Measurements from ENCODE around the gene ADGRG4.

The ADGRG4 gene

GRCh38 chrX:136397001-136397400, 96.2 kb downstream of the ADGRG4 start:
- H3K36me3 Mint-ChIP-seq (ENCODE audit: low read depth) = no peaks in the 10 kb centered on the region
- TF ChIP-seq CTCF (IDR thresholded peaks at IDR 0.05; ENCODE audit: unreplicated experiment in 3 of 3) = no peak
- H3K9me3 Mint-ChIP-seq = peaks cover 2% of the 10 kb centered on the region
- H3K4me1 Mint-ChIP-seq = no peaks in the 10 kb centered on the region
- no peaks in the 10 kb centered on the region for H3K27me3 Mint-ChIP-seq (ENCODE audit: low read depth)
- no peak overlapping the region for H3K4me3 Mint-ChIP-seq
- H3K27ac Mint-ChIP-seq = no peak overlapping the region

- no peaks in the 10 kb centered on the region for H3K36me3 Mint-ChIP-seq (ENCODE audit: low read depth)
- H3K27me3 Mint-ChIP-seq (ENCODE audit: low read depth) = no peaks in the 10 kb centered on the region
- no peak overlapping the region for H3K27ac Mint-ChIP-seq
- H3K9me3 Mint-ChIP-seq = no peaks in the 10 kb centered on the region
- H3K4me3 Mint-ChIP-seq = no peak overlapping the region
- H3K4me1 Mint-ChIP-seq = no peaks in the 10 kb centered on the region
- TF ChIP-seq CTCF (IDR thresholded peaks at IDR 0.05; ENCODE audit: unreplicated experiment in 3 of 3) = no peak
Observed at GRCh38 chrX:136405126-136405525, 104.4 kb downstream of the ADGRG4 start.

- no peak overlapping the region for H3K4me3 Mint-ChIP-seq
- no peaks in the 10 kb centered on the region for H3K36me3 Mint-ChIP-seq (ENCODE audit: low read depth)
- H3K9me3 Mint-ChIP-seq = peaks cover 10% of the 10 kb centered on the region
- TF ChIP-seq CTCF (IDR thresholded peaks at IDR 0.05; ENCODE audit: unreplicated experiment in 3 of 3) = no peak
- H3K27me3 Mint-ChIP-seq (ENCODE audit: low read depth) = no peaks in the 10 kb centered on the region
- H3K4me1 Mint-ChIP-seq = no peaks in the 10 kb centered on the region
- H3K27ac Mint-ChIP-seq = no peak overlapping the region
Observed at GRCh38 chrX:136417806-136418205, 117.0 kb downstream of the ADGRG4 start.

- no peak for TF ChIP-seq CTCF (IDR thresholded peaks at IDR 0.05; ENCODE audit: unreplicated experiment in 3 of 3)
- no peak overlapping the region for H3K27ac Mint-ChIP-seq
- H3K9me3 Mint-ChIP-seq = peaks cover 10% of the 10 kb centered on the region
- no peaks in the 10 kb centered on the region for H3K4me1 Mint-ChIP-seq
- no peaks in the 10 kb centered on the region for H3K36me3 Mint-ChIP-seq (ENCODE audit: low read depth)
- H3K27me3 Mint-ChIP-seq (ENCODE audit: low read depth) = no peaks in the 10 kb centered on the region
- no peak overlapping the region for H3K4me3 Mint-ChIP-seq
Observed at GRCh38 chrX:136421338-136421737, 120.6 kb downstream of the ADGRG4 start.

GRCh38 chrX:136423724-136424123, 123.0 kb downstream of the ADGRG4 start:
- TF ChIP-seq CTCF (IDR thresholded peaks at IDR 0.05; ENCODE audit: unreplicated experiment in 3 of 3) = no peak
- Mint-ChIP-seq H3K4me3 (no peak overlapping the region), H3K4me1 (no peaks in the 10 kb centered on the region), H3K36me3 (ENCODE audit: low read depth) (no peaks in the 10 kb centered on the region), H3K9me3 (peaks cover 10% of the 10 kb centered on the region), H3K27me3 (ENCODE audit: low read depth) (no peaks in the 10 kb centered on the region), H3K27ac (no peak overlapping the region)

GRCh38 chrX:136425996-136426395, 125.2 kb downstream of the ADGRG4 start:
- peaks cover 5% of the 10 kb centered on the region for H3K9me3 Mint-ChIP-seq
- H3K4me3 Mint-ChIP-seq = no peak overlapping the region
- H3K4me1 Mint-ChIP-seq = no peaks in the 10 kb centered on the region
- H3K36me3 Mint-ChIP-seq (ENCODE audit: low read depth) = no peaks in the 10 kb centered on the region
- TF ChIP-seq CTCF (IDR thresholded peaks at IDR 0.05; ENCODE audit: unreplicated experiment in 3 of 3) = no peak
- no peak overlapping the region for H3K27ac Mint-ChIP-seq
- H3K27me3 Mint-ChIP-seq (ENCODE audit: low read depth) = no peaks in the 10 kb centered on the region

All from nephron (organoid).